ENCODE results near the gene MAG. TPM values are rescaled to one million over a fixed set of nuclear protein-coding genes. Genes with fewer than 3 reads are reported as not detected.

MAG gene
- total and polyA plus RNA-seq, 2 of the 13 experiments (the other 11 are each of a cell fraction or from before 2014, with no cell fraction given), result 0.20 to 1.3 TPM

- Histone ChIP-seq H4K20me1 (ENCODE audit: insufficient read depth, low read length) (peaks cover 3% of the 10 kb centered on the region; the same call in 1 of the 2 replicates), H3K36me3 (replicated peaks in 1 of 2; ENCODE audit: control insufficient read depth in 1 of 2, insufficient read depth in 2 of 2, low read length in 2 of 2) (peaks cover 7 to 42% of the 10 kb centered on the region in 2 experiments; a peak in 3 of 5 replicates), H3K9ac (ENCODE audit: insufficient read depth, low read depth, low read length) (no peak overlapping the region), H3K4me1 (ENCODE audit: insufficient read depth, low read length) (peaks cover 57% of the 10 kb centered on the region), H3K27ac (ENCODE audit: extremely low read length, insufficient read depth, low read length) (peak overlapping the region; percentile 63), H3K4me2 (ENCODE audit: low read depth, low read length) (peak overlapping the region; percentile 38), H3K9me3 (ENCODE audit: low read length) (no peaks in the 10 kb centered on the region), H2AFZ (ENCODE audit: low read length) (no peak overlapping the region), H3K27me3 (ENCODE audit: control insufficient read depth in 1 of 2, insufficient read depth in 2 of 2, low read length in 2 of 2) (no peaks in the 10 kb centered on the region; a peak in 1 of 5 replicates), H3K79me2 (ENCODE audit: insufficient read depth, low read length) (peaks cover 24% of the 10 kb centered on the region), H3K4me3 (replicated peaks in 1 of 3; ENCODE audit: insufficient read depth in 1 of 3, low read depth in 2 of 3, low read length in 3 of 3) (peak overlapping the region in 1 of 3 experiments; percentile 18; a peak in 1 of 6 replicates)
- in situ Hi-C loops (cut with HindIII; ENCODE audit: extremely low pct_ligation_motif_present, low pct_unique_long_range_greater_than_20kb) (no loop called here), intact Hi-C loops (cut with micrococcal nuclease; ENCODE audit: unreplicated experiment) (loop anchor here (1.0 kb wide), 1 partner anchor 16 kb away; no protein-coding TSS in a partner anchor)
- WGBS (ENCODE audit: low lambda C conversion rate), result 42% methylated on average over 9 of the region's 9 CpGs
- ATAC-seq (peak; percentile 69), FAIRE-seq (peak; percentile 57), DNase-seq (ENCODE audit: low spot score) (peak; percentile 79)
- CTCF ChIA-PET (ENCODE audit: low intra/inter-chr PET ratio, low total read pairs), result no interaction called here
- BruUV-seq (replicated peaks), result no TSS peak
- POLR2A ChIA-PET, result interaction anchor here (1.9 kb wide), 1 partner anchor 12 kb away, joined by 19 read pairs; no protein-coding TSS in a partner anchor
- TF ChIP-seq ATF5 (CRISPR knock-in tag; IDR thresholded peaks at IDR 0.05; ENCODE audit: low read depth) (no peak), ZNF652 (CRISPR knock-in tag; IDR thresholded peaks at IDR 0.05; ENCODE audit: borderline replicate concordance, low read depth) (peak; percentile 13; the same call in 1 of the 2 replicates), NKX3-1 (CRISPR knock-in tag; IDR thresholded peaks at IDR 0.05) (no peak), U2AF2 (IDR thresholded peaks at IDR 0.05; ENCODE audit: low read depth, low read length) (no peak), SNAPC5 (CRISPR knock-in tag; IDR thresholded peaks at IDR 0.05; ENCODE audit: borderline replicate concordance) (no peak), ZNF441 (CRISPR knock-in tag; IDR thresholded peaks at IDR 0.05; ENCODE audit: borderline replicate concordance) (no peak), PHF21A (CRISPR knock-in tag; IDR thresholded peaks at IDR 0.05) (peak; percentile 87), AKAP8 (CRISPR knock-in tag; IDR thresholded peaks at IDR 0.05) (no peak), ZNF263 (CRISPR knock-in tag; IDR thresholded peaks at IDR 0.05) (no peak), ZNF138 (CRISPR knock-in tag; IDR thresholded peaks at IDR 0.05; ENCODE audit: low read depth) (no peak), SP4 (CRISPR knock-in tag; IDR thresholded peaks at IDR 0.05) (no peak), ATAD3A (CRISPR knock-in tag; IDR thresholded peaks at IDR 0.05) (no peak), RFX3 (CRISPR knock-in tag; IDR thresholded peaks at IDR 0.05) (no peak), BHLHE40 (IDR thresholded peaks at IDR 0.05; ENCODE audit: low read length) (no peak), FOXC1 (CRISPR knock-in tag; IDR thresholded peaks at IDR 0.05; ENCODE audit: borderline replicate concordance) (no peak; the same call in 1 of the 2 replicates), ELF4 (CRISPR knock-in tag; IDR thresholded peaks at IDR 0.05; ENCODE audit: borderline replicate concordance) (no peak), HNRNPH1 (optimal IDR thresholded peaks at IDR 0.05; ENCODE audit: low read depth, low read length) (no peak), CSRNP1 (CRISPR knock-in tag; IDR thresholded peaks at IDR 0.05) (no peak), STAG1 (CRISPR knock-in tag; IDR thresholded peaks at IDR 0.05) (no peak)
These were observed 38.4 kb upstream of the MAG start for GRCh38 chr19:35253316-35254286.
